ENCODE data around the gene TPRX2. TPM values are rescaled to one million over a fixed set of nuclear protein-coding genes. Genes with fewer than 3 reads are reported as not detected.

The TPRX2 gene
- total and polyA plus RNA-seq, 10 of the 15 experiments (the other 5 are each of a cell fraction or from before 2014, with no cell fraction given) = not detected

- no peak overlapping the region for H2AFZ ChIP-seq (ENCODE audit: control insufficient read depth, low read depth, low read length)
- no peaks in the 10 kb centered on the region for H4K20me1 ChIP-seq (ENCODE audit: control insufficient read depth, insufficient read depth)
- no peak for DNase-seq (ENCODE audit: low read depth, low spot score)
- in situ Hi-C loops (cut with MboI) = loop anchor here (25.0 kb wide), 1 partner anchor 701 kb away; the partner anchor contains the start of gene SULT2B1
- no TSS peak for BruUV-seq (replicated peaks)
- ChIA-PET POLR2A (no interaction called here), RAD21 (ENCODE audit: unreplicated experiment) (no interaction called here), SMC1A (ENCODE audit: uncharacterized antibody, unreplicated experiment) (no interaction called here), CTCF (no interaction called here)
- no peaks in the 10 kb centered on the region for H3K36me3 ChIP-seq (ENCODE audit: control insufficient read depth in 2 of 2, insufficient read depth in 2 of 2, low read length in 1 of 2)
- no peak for ATAC-seq
- H3K27me3 ChIP-seq (replicated peaks in 1 of 2; ENCODE audit: control insufficient read depth in 2 of 2, insufficient read depth in 2 of 2, low read length in 1 of 2) = no peaks in the 10 kb centered on the region
- no peak overlapping the region for H3K27ac ChIP-seq (ENCODE audit: control insufficient read depth, insufficient read depth)
- intact Hi-C loops (cut with micrococcal nuclease; ENCODE audit: unreplicated experiment) = no loop called here
- H3K4me2 ChIP-seq (ENCODE audit: control insufficient read depth, insufficient read depth) = no peak overlapping the region
- 55% methylated on average over 5 of the region's 5 CpGs for WGBS (ENCODE audit: insufficient coverage, insufficient replicate concordance, low lambda C conversion rate, missing lambda C conversion rate)
- TF ChIP-seq TBL1XR1 (IDR thresholded peaks at IDR 0.05; ENCODE audit: low read depth, low read length) = no peak
- no peak for TF ChIP-seq TARDBP (IDR thresholded peaks at IDR 0.05; ENCODE audit: borderline replicate concordance)
- TF ChIP-seq NFIC (IDR thresholded peaks at IDR 0.05; ENCODE audit: low read depth, low read length) = no peak
- no peak for TF ChIP-seq NR2F1 (conservative IDR thresholded peaks at IDR 0.05)
- no peak for TF ChIP-seq BACH1 (IDR thresholded peaks at IDR 0.05; ENCODE audit: borderline replicate concordance)
- TF ChIP-seq RBBP5 (conservative IDR thresholded peaks at IDR 0.05) = no peak
- TF ChIP-seq MLLT1 (IDR thresholded peaks at IDR 0.05) = no peak
- TF ChIP-seq MEF2A (IDR thresholded peaks at IDR 0.05; ENCODE audit: insufficient read depth, low read depth, low read length) = no peak
- TF ChIP-seq FOS (IDR thresholded peaks at IDR 0.05; ENCODE audit: borderline replicate concordance, extremely low read depth, insufficient read length) = no peak
- TF ChIP-seq E4F1 (IDR thresholded peaks at IDR 0.05; ENCODE audit: borderline replicate concordance, partially characterized antibody) = no peak
- no peak for TF ChIP-seq YY1 (IDR thresholded peaks at IDR 0.05; ENCODE audit: low read depth, low read length)
- no peak for TF ChIP-seq KLF5 (IDR thresholded peaks at IDR 0.05; ENCODE audit: partially characterized antibody)
- H3K4me1 ChIP-seq (ENCODE audit: control insufficient read depth, insufficient read depth, low read length) = no peaks in the 10 kb centered on the region
- no peak overlapping the region for H3K9ac ChIP-seq (ENCODE audit: control insufficient read depth, insufficient read depth, low read length)
- H3K79me2 ChIP-seq (ENCODE audit: control insufficient read depth, insufficient read depth, low read length) = no peaks in the 10 kb centered on the region
- no peaks in the 10 kb centered on the region; the same call in 1 of the 3 replicates for H3K9me3 ChIP-seq (replicated peaks; ENCODE audit: control insufficient read depth, insufficient read depth, low read length)
- FAIRE-seq = no peak
- no peak overlapping the region for H3K4me3 ChIP-seq
These were observed 2.6 kb downstream of the TPRX2 start for GRCh38 chr19:47861630-47862029.
